WERI-Rb-1 (cell line): ENCODE results near the gene PAK5.

Experiments
- DNase-seq: peaks from one replicate; pipeline ENCODE4 v3.0.0-alpha.2; 2020
- H3K27ac ChIP-seq: fragments of 250-450 bp; sonication (Bioruptor Pico); 2 replicates; pipeline ENCODE4 v1.5.1; 2020; ENCODE audit warnings: mild to moderate bottlenecking, moderate library complexity
- H3K27me3 ChIP-seq: fragments of 250-450 bp; sonication (Bioruptor Pico); 2 replicates; pipeline ENCODE4 v1.5.1; 2021; ENCODE audit warnings: mild to moderate bottlenecking, low read depth, moderate library complexity; ENCODE audit not compliant: insufficient read depth, severe bottlenecking
- H3K36me3 ChIP-seq: fragments of 250-450 bp; sonication (Bioruptor Pico); 2 replicates; pipeline ENCODE4 v1.5.1; 2020; ENCODE audit warnings: mild to moderate bottlenecking, moderate library complexity
- H3K4me3 ChIP-seq: 2 replicates; pipeline ENCODE4 v1.5.1; 2011; ENCODE audit warnings: low read depth, mild to moderate bottlenecking, control low read depth, low read length
- H3K9me3 ChIP-seq: fragments of 250-450 bp; sonication (Bioruptor Pico); 2 replicates; pipeline ENCODE4 v1.5.1; 2021; ENCODE audit warnings: mild to moderate bottlenecking, moderate library complexity; ENCODE audit not compliant: severe bottlenecking
- TF ChIP-seq, protein P1 (sequence below): IDR thresholded peaks from 2 replicates; pipeline ENCODE4 v1.5.1; 2011; ENCODE audit warnings: low read depth, mild to moderate bottlenecking, control low read depth, inconsistent platforms, low read length

Gene PAK5

DNA sequence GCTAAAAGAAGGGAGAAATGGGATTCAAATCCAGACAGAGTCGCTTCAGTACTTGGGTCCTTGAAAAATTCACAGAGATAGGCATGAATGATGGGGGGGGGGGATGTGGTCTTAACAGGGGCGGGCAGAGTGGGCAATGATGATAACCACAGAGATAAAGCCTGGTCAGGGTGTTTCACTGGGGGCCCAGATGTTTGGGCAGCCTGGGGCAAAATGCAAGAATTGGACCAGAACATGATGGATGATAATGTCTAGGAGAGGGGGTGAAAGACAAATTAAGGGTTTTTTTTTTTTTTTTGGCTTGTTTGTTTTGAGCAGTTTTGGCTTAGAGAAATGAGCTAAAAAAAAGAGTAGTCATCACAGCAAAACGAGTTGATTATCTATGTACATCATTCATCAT lies 267.1 kb downstream of the PAK5 start:
- DNase-seq: no peak
- Histone ChIP-seq H3K36me3 (no peaks in the 10 kb centered on the region), H3K27ac (no peak overlapping the region), H3K4me3 (no peak overlapping the region), H3K27me3 (no peaks in the 10 kb centered on the region), H3K9me3 (peaks cover 2% of the 10 kb centered on the region)
- TF ChIP-seq, protein P1, sequence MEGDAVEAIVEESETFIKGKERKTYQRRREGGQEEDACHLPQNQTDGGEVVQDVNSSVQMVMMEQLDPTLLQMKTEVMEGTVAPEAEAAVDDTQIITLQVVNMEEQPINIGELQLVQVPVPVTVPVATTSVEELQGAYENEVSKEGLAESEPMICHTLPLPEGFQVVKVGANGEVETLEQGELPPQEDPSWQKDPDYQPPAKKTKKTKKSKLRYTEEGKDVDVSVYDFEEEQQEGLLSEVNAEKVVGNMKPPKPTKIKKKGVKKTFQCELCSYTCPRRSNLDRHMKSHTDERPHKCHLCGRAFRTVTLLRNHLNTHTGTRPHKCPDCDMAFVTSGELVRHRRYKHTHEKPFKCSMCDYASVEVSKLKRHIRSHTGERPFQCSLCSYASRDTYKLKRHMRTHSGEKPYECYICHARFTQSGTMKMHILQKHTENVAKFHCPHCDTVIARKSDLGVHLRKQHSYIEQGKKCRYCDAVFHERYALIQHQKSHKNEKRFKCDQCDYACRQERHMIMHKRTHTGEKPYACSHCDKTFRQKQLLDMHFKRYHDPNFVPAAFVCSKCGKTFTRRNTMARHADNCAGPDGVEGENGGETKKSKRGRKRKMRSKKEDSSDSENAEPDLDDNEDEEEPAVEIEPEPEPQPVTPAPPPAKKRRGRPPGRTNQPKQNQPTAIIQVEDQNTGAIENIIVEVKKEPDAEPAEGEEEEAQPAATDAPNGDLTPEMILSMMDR: no peak

GRCh38 chr20:9570612-9571011 lies 268.3 kb downstream of the PAK5 start:
- no peak for DNase-seq
- Histone ChIP-seq H3K9me3 (peaks cover 2% of the 10 kb centered on the region), H3K27me3 (no peaks in the 10 kb centered on the region), H3K27ac (no peak overlapping the region), H3K4me3 (no peak overlapping the region), H3K36me3 (no peaks in the 10 kb centered on the region)
- TF ChIP-seq, protein P1: no peak

DNA sequence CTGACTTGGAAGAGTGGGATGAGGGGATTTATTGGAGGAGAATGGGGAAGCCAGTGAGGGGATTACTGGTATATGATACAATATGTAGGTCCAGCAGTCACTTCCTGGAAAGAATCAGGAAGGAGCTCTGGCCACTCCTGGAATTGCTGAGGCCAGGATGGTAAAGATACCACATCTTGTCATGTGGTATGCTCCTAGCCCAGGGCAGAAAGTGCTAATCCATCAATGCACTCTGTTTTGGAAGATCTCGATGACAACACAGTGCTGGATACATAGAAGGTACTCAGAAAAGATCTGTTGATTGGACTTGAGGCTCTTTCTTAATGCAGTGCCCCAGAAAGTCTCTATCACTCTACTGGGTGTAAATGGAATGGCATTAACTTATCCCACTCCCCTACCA lies 271.9 kb downstream of the PAK5 start:
- peaks cover 2% of the 10 kb centered on the region for H3K9me3 ChIP-seq
- no peaks in the 10 kb centered on the region for H3K36me3 ChIP-seq
- TF ChIP-seq, protein P1: no peak
- H3K27me3 ChIP-seq: no peaks in the 10 kb centered on the region
- H3K4me3 ChIP-seq: no peak overlapping the region
- H3K27ac ChIP-seq: no peak overlapping the region
- DNase-seq: no peak

DNA sequence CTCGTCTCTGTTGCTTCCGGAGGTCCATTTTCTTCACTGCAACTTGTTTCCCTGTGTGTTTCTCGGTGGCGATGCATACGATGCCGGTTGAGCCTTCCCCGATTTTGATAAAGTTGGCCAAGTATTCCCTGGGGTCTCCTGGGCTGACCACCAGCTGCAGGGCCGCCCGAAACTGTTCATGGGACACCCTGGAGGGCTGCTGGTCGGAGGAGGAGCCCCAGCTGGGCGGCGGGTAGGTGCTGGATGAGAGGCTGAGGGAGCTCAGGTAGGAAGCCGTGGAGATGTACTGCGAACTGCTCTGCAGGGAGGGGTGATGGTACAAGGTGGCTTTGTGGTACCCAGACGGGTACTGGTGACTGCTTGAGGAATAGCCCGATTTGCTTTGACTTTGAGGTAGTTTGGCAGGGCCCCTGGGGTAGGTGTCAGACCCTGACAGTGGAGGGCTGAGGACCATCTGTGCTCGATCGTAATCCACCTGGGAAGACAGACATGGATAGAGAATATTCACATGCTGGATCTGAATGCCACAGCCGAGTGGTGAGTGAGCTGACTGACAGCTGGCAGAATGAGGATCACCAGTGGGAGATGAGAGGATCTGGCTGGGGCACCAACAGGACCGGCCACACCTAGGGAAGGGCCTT lies 272.8 kb downstream of the PAK5 start:
- TF ChIP-seq, protein P1: no peak
- Histone ChIP-seq H3K27ac (no peak overlapping the region), H3K9me3 (peaks cover 2% of the 10 kb centered on the region), H3K4me3 (no peak overlapping the region), H3K27me3 (no peaks in the 10 kb centered on the region), H3K36me3 (no peaks in the 10 kb centered on the region)
- DNase-seq: no peak

DNA sequence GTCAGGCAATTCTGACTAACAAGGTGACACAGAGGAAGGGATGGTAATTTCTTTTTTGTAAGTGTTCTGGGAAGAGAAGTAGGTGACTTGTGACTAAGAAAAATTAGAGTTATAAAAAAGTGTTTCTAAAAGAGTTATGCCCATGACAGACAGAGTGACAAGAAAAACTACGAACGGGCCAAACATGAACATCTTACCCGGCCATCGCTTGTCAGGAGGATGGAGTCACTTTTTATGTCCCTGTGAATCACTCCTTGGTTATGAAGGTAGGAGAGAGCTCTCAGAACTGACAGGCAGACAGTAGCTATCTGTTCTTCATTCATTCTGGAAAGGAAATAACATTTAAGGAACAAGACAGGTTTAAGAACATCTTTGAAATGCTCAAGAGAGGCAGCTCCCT lies 281.5 kb downstream of the PAK5 start:
- H3K27me3 ChIP-seq: no peaks in the 10 kb centered on the region
- TF ChIP-seq, protein P1: no peak
- DNase-seq: no peak
- H3K4me3 ChIP-seq: no peak overlapping the region
- H3K9me3 ChIP-seq: no peaks in the 10 kb centered on the region
- H3K36me3 ChIP-seq: no peaks in the 10 kb centered on the region
- H3K27ac ChIP-seq: no peak overlapping the region

GRCh38 chr20:9555781-9556180 lies 283.1 kb downstream of the PAK5 start:
- Histone ChIP-seq H3K36me3 (no peaks in the 10 kb centered on the region), H3K27ac (no peak overlapping the region), H3K9me3 (no peaks in the 10 kb centered on the region), H3K4me3 (no peak overlapping the region), H3K27me3 (no peaks in the 10 kb centered on the region)
- TF ChIP-seq, protein P1: no peak
- no peak for DNase-seq
